ENCODE data around the gene GNAL. TPM values are rescaled to one million over a fixed set of nuclear protein-coding genes. Genes with fewer than 3 reads are reported as not detected.
A peak's percentile ranks its signal among the peaks of the same experiment; 100 is the strongest.

GNAL gene
- total RNA-seq, 1 donor from 2014 or later, result 4.1 TPM

DNA sequence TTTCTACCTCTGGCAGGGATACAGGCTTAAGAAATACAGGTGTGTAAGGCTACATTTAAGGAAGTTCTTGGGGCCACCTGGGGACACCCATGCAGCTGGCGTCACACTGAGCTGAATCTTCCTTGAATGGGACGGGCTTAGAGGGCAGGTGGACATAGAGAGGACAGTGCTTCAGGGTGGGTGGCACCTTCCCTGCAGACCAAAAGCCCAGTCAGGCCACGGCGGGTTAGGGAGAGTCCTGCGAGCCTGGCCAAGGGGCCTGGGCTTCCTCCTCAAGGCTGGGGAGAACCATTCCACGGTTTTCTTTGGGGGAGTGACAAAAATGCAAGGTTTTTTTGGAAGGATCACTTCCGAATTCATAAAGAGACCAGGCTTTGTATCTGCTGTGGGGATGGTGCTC lies 73.4 kb downstream of the GNAL start:
- DNase-seq, result no peak

GRCh38 chr18:11767329-11767728 lies 78.3 kb downstream of the GNAL start:
- DNase-seq, result no peak

- no peak for DNase-seq
Measured at GRCh38 chr18:11767935-11768334, 78.9 kb downstream of the GNAL start.

- DNase-seq, result no peak
Measured at GRCh38 chr18:11775436-11776174, 86.5 kb downstream of the GNAL start.

GRCh38 chr18:11780042-11780441 lies 91.0 kb downstream of the GNAL start:
- DNase-seq, result no peak

DNA sequence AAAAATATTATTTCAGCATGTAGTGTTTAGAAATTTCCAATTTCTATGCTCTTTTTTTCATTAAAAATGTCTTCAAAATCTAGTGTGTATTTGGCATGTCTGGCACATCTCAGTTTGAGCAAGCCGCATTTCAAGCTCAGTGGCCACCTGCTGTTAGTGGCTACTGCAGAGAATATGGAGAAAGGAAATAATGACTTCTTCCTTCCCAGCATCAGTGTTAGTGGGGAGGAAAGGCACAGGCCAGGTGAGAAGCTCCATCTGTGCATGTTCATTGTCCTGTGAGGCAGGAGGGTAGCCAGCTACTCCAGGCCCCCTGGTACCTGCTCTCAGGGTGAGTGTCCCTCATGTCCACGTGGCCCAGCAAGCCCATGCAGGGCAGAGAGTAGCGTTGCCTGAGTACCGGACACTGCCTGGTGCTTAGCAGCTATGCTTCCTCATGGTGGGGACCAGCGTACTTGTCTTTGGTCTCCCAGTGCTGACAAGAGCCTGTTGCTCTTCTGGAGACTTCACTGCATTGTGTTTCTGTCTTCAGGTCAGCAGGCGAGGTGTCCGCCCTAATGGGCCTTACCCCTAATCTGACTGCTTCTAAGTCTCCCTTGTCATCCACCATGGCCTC lies 94.8 kb downstream of the GNAL start:
- no peak for DNase-seq

GRCh38 chr18:11784674-11785304 lies 95.7 kb downstream of the GNAL start:
- no peak for DNase-seq

- no peak for DNase-seq
Measured at GRCh38 chr18:11785444-11786055, 96.5 kb downstream of the GNAL start.

DNA sequence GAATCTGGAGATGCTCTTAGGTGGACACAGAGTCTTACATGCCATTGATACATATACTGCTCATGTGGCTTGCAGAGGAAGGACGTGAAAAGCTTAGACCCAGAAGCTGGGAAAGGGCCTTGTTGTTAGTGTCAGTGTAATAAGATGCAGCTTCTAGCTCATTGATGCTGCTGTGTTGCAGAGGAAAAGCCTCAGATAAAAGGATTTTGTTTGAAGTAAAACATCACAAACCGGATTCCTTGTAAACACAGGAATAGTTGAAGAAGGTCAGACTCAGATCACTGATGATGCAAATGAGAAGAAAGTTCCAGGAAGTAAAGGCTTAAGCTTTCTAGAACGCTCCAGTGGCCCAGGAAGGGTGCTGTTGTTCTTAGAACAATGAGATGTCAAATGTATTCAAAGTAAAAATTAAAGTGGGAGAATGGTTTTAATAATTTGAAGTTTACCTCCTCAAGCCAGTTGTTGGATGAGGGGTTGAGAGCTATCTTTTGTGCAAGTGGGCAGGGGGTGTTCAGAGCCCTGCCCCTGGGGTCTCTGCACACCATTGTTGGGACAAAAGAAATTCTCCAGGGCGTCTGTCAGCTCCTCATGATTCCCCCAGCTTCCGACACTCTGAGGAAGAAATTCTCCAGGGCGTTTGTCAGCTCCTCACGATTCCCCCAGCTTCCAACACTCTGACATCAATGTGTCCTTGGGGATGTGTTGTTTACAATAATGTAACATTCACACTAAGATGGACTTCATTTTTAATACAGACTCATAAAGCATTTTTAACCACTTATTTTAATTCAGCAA lies 100.8 kb downstream of the GNAL start:
- no peak for DNase-seq

DNA sequence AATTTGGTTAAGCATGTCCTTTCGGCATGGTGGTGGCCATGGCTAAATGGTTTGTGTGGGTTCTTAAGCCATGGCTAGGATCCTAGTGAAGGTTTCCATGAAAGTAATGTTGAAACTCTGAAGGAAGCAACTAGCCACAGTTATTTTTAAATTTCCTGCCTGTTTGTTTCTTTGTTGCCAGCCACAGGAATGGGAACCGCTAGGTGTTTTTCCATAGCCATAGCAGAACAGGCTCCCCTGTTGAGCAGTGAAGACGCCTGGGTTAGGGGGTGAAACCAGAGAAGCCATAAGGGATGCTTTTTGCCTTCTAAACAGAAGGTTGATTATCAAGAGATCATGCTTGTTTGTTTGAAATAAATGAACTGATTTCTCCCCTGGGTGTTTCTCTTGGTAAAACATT lies 102.1 kb downstream of the GNAL start:
- DNase-seq, result no peak

DNA sequence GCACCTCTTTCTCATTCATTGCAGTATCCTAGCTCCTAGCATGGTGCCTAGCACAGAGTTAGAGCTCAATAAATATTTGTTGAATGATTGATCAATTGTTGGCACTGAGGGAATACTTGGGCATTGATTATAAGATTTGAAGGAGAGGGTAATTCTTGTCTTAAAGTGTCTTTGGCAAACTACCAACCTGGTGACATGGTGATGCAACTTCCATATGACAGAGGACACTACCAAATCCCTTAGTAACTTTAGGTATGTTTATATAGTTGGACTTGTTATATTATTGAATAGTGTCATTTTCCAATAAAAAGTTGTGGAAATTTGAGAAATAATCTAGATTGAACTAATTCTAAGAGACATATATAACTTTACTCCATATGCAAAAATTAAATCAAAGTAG lies 103.6 kb downstream of the GNAL start:
- no peak for DNase-seq

GRCh38 chr18:11794195-11794594 lies 105.1 kb downstream of the GNAL start:
- DNase-seq, result no peak

DNA sequence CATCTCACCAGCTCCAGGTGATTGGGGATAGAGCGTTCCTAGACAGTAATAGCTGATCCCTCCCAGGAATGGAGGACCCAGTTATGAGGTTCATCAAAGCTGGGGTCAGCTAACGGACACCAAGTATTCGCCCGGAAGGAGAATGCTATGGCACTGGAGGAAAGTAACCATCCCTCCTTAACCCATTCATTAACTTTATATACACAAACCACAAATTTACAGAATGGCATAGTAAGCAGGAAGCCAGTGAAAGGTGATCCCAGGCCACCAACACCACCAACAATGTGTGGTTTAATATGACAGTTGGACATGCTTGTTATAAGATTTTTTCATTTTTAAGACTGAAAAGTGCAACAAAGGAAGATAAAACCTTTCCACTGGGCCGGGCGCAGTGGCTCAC lies 106.9 kb downstream of the GNAL start:
- DNase-seq, result no peak

- DNase-seq, result no peak
Measured at GRCh38 chr18:11798271-11798670, 109.2 kb downstream of the GNAL start.

GRCh38 chr18:11799066-11799465 lies 110.0 kb downstream of the GNAL start:
- no peak for DNase-seq

DNA sequence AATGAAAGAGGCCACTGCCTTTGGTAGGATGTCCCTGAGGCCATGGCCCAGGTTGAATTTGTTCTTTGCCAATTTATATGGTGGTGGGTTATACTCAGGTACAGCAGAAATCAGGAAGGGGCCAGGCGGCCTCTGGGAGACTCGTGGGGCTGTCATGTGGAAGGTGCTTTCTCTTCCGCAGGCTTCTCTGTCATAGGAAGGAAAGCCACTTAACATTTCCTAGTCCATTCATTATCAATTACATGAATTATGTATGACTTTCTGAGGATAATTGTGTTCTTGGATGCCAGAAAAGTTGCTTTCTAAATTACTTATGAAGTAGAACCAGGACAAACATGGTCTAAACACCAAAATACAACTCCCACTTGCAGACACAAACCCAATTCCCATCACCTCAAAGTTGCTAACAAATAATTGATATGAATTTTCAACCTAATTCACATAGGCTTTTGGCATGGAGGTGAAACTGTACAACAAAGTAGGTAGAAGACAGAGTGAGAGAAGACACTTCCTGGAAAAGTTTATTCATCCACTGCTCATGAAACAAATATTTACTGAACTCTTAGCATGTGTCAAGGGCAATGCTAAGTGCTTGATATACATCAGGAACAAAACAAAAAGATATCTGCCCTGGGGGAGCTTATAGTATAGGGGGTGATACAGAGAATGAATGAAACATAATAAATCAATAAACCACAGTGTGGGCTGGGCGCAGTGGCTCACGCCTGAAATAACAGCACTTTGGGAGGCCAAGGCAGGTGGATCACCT lies 111.7 kb downstream of the GNAL start:
- DNase-seq, result no peak

DNA sequence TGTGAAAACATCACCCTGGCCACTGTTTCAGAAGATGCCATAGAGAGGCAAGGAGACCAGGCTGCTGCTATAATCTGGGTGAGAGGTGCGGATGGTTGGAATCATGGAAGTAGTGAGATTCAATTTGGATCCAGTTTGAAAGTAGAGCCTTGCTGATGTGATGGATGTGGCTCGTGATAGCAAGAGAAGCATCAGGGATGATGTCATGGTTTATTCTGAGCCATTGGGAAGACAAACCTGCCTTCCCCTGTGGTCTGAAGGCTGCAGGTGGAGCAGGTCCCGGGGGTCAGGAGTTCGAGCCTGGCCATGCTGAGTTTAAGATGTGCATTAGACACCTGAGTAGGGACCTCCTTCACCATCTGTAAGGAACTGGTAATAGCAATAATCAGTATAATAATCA lies 112.5 kb downstream of the GNAL start:
- DNase-seq, result no peak

- no peak for DNase-seq
Measured at GRCh38 chr18:11802158-11802557, 113.1 kb downstream of the GNAL start.

- DNase-seq, result no peak
Measured at GRCh38 chr18:11802586-11802985, 113.5 kb downstream of the GNAL start.

DNA sequence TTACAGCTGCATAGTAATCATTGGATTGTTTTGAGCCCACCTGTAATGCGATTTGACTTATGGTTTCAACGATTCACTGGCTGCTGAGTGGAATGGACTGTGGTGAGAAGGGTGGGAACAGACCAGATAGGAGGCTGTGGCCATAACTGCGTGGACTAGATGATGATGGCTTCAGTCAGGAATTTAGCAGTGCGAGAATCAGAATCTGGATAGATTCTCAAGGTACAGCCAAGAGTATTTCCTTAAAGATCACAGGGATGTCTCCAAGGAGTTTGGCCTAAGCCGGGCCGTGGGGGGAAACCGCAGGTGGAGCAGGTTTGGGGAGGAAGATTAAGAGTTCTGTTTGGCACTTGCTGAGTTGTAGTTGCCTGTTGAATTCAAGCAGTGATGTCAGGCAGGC lies 118.2 kb downstream of the GNAL start:
- no peak for DNase-seq

GRCh38 chr18:11808001-11808855 lies 119.2 kb downstream of the GNAL start:
- peak; percentile 35 for DNase-seq
